Left colon (tissue), 2 donors: ENCODE measurements around the gene TMEM247. TPM values are rescaled to one million over a fixed set of nuclear protein-coding genes. Genes with fewer than 3 reads are reported as not detected.
A peak's percentile ranks its signal among the peaks of the same experiment; 100 is the strongest.

Experiments used
- ATAC-seq: fragments of 200-7000 bp; cut with Tn5 transposase; one replicate; pipeline ENCODE4 v1.9.1; 2020; ENCODE audit warnings: mild to moderate bottlenecking, moderate library complexity
- DNase-seq, 2 donors: peaks; one replicate each; pipeline ENCODE4 v3.0.0-alpha.2; 2020
- intact Hi-C, 2 donors: fragments of 100-400 bp; cut with DNase I in 1 of 2; cut with micrococcal nuclease in 1 of 2; formaldehyde crosslinking; loops; one replicate each; pipeline versions ENCODE4 v1.11.2 to v1.14.0; 2022; cut with DNase I, micrococcal nuclease
- total RNA-seq, 2 donors: library from RNA; stranded (reverse); fragmentation: NEBNext Ultra II Directional; extraction: Animal tissue kit (Norgen Biotek cat#: 25700); gene quantifications; one replicate each; pipeline ENCODE4 v1.2.1, GENCODE V29; 2021
- donor health status: DM: no; HTN: no; CAD: no.
- donor health status: DM: yes; HTN: yes; CAD: no.

The TMEM247 gene
- total RNA-seq, 2 donors from 2014 or later: not detected

DNA sequence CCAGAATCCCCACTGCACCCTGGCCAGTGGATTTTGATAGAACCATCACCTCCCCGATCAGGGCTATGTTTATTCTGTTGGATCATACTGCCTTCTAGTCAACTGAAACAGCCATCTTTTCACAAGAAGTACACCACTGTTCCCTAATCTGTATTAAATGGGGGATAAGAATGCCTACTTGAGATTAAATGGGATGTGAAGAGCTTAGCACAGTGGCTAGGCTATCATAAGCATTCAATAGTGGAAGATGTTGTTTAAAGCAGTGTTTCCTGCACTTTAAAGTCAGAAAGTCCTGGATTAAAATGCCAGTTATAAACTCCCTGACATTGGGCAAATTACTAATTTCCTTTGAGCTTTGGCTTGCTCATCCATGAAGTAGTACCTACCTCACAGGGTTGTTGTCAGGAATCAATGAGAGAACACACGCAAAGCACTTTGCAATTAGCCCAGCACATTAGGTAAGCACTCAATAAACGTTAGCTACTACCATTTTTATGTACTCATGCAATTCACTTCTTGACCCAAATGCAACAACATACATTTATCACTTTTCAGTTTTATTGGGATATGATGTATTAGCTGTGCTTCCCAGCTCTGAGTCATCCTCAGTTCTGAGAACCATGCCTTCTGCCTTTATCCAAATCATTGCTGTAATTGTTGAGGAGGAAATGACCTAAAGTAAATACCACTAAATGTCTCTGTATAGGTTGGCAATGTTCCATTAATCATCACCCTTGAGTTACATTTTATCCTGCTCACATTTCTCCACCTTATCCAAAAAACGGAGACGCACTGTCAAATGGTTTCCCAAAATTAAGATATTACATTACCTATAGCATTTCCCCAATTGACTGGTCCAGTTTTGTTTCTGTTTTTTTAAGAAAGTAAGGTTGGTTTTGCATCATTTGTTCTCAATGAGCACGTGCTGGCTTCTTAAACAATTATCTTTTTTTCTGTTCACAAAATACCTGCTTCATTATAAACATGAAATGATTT, 2.1 kb downstream of the TMEM247 start:
- DNase-seq (no peak), ATAC-seq (no peak)
- intact Hi-C loops: no loop called here

DNA sequence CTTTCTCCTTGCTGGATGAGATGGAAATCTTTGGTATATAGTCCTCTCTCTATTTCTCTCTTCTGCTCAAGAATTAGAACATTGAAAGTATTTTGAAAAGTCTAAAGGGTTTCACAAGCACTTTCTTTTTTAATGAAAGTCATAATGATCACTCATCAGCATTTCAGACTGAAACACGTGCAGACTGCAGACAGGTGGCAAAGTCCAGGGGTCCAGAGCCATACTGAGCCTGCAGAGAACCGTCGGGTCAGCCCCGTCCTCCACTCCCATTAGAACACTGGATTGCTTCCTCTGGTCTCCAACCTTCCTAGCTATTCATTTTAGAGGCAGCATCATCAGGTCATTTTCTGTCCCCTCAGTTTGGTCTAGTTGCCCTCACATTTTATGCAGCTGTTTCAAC, 3.1 kb downstream of the TMEM247 start:
- intact Hi-C loops: no loop called here
- DNase-seq (no peak), ATAC-seq (no peak)

DNA sequence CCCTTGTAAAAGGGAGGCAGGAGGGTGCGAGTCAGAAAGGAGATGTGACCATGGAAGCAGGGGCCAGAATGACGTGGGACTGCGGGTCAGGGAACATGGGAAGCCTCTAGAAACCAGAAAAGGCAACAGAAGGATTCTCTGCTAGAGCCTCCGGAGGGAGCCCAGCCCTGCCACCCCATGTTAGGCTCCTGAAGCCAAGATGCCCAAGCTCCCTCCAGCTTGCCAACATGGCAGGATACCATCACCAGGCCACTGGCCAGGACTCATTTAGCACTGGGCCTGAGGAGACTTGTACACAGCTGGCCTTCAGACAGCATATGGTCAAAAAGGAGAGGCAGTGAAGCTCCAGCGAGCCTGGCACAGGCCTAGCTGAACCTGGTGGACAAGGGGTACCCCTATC, 5.6 kb downstream of the TMEM247 start:
- no peak for DNase-seq
- ATAC-seq: no peak
- intact Hi-C loops: no loop called here

DNA sequence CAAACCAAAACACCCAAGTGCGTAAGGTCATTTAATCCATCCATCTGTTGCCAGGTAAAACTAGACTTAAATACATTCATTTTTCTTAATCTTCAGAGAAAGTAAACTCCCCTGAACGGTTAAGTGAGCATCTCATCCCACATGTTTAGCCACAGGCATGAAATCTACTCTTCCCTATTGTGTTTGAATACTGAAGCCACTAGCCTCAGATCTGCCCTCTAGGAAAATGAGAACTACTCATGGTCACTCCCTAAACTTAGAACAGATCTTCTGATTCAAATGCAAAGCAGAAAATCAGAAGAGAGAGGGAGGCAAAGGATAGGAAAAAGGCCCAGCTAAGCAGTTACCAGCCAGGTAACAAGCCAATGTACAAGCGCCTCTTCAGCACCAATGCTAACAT, 7.1 kb downstream of the TMEM247 start:
- DNase-seq (no peak), ATAC-seq (no peak)
- intact Hi-C loops: no loop called here

DNA sequence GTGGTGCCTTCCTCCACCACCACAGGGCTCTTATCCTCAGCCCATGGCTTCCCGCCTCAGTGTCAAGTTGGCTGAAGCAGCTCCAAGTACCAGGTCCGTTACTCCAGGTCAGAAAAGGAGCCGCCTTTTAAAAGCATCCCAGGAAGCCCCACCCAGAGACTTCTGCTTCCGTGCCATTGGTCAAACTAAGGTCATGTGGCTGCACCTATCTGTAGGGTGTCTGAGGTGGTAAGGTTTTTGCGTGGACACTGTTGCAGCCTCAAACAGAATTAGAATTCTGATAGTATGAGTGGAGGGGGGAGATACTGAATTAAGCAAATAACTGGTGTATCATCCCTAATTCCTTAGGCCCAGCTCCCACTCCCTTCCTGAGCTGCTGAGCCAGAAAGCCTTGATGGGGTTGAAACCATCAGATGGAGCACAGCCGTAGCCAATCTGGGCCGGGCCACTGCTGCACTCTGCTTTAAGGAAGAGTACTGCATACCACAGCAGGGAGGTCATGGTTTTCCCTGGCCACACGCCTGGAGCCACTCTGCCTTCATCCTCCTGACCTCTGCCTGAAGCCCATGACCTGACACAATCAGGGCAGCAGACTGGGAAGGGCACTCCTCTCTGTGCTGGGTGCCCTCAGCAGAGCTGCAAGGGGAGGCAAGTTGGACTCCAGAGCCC, 8.4 kb downstream of the TMEM247 start:
- DNase-seq (peak; percentile 40 to 41), ATAC-seq (peak; percentile 20)
- intact Hi-C loops: no loop called here

DNA sequence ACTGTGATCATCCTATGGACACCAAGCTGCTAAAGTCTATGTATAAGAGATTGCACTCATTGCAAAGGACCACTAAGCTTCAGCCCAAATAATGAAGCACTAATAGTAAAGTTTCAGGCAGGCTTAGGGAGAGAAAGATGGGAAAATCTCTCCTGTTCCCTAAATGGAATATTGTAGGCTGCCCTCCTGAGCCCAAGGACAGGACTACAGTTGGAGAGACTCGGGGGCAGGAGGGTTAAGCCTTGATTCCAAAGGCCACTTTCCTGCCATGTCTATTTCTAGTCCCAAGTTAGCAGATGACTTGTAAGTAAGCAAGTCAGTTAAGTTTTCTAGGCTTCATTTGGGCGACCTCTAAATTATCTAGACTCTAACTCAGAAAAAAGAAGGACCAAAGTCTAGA, 9.0 kb downstream of the TMEM247 start:
- no peak for DNase-seq
- intact Hi-C loops: no loop called here
- no peak for ATAC-seq

DNA sequence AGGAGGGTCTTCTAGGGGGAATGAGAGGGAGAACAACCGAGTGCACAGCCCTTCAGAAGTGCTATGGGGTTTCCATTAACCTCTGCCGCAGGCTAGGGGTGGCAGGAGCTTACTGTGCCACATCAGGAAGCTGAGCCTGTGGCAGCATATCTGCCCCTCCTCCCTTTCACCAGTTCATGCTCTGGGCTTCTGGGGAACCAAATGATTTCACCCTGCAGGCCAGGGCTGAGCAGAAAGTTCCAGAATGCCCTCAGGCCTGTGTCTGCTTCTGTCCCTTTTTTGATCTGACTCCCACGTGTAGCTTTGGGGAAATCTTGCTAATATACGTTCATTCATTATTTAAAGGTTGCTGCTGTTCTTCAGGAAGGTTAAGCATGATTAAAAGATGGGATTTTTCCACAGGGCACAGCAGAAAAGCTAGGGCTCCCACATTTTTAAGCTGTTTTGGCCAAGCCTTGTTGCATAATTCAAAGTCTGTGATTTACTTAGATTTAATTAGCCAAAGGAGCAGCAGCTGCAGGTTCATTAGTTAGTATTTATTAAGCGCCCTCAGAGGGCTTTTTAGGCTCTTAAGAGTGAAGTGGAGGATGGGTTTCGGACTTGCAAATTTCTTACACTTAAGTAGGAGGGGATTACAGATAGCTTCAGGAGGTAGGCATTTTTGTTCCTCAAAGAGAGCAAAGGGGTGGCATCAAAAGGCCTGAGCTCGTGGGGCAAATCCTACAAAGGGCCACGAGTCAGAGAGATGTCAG, 10.2 kb downstream of the TMEM247 start:
- DNase-seq (no peak), ATAC-seq (no peak)
- intact Hi-C loops: no loop called here

DNA sequence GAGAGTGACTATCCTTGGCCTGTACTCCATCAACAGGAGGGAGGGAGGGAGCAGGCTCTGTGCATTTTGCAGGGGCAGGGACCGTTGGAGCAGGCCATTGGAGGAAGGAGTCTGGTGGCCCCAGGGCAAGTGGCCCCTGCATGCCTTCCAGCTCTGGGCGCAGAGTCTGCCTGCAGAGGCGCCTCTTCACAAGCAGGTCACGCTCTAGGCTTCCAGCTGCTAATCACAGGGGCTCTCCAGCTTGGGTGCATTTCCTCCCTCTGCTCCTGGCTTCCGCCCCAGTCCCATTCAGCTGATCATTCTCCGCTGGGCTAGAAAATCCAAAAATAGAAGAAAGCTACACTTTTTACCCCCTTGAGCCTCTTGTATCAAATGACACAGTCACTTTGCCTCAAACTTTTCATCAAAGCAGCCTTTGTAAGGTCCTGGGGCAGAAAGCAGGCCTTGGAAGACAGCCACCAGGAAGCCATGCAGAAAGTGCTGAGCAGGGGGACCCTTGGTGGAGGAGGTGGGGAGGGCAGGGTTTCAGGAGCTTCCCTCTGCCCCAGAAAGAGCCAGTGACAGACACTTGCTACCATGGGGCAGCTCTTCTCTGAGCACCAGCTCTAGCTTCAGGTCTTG, 11.3 kb downstream of the TMEM247 start:
- DNase-seq: peak; percentile 32 to 47
- no peak for ATAC-seq
- intact Hi-C loops: no loop called here

DNA sequence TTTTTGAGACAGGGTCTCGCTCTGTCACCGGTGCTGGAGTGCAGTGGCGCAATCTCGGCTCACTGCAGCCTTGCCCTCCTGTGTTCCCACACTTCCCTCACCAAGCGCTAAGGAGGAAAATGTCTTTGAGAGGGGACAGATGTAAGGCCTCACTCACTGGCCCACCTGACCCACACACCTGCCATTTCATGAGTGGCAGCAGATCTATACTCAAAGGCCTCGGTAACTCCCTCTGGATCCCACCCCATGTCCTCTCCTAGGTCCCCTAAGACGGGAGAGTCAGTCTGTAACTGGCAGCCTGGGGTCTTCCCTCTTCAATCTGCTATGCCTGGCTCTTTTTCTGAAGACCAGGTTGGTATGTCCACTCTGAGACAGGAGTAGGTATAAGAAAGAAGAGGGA, 12.9 kb downstream of the TMEM247 start:
- DNase-seq: no peak
- ATAC-seq: no peak
- intact Hi-C loops: no loop called here

DNA sequence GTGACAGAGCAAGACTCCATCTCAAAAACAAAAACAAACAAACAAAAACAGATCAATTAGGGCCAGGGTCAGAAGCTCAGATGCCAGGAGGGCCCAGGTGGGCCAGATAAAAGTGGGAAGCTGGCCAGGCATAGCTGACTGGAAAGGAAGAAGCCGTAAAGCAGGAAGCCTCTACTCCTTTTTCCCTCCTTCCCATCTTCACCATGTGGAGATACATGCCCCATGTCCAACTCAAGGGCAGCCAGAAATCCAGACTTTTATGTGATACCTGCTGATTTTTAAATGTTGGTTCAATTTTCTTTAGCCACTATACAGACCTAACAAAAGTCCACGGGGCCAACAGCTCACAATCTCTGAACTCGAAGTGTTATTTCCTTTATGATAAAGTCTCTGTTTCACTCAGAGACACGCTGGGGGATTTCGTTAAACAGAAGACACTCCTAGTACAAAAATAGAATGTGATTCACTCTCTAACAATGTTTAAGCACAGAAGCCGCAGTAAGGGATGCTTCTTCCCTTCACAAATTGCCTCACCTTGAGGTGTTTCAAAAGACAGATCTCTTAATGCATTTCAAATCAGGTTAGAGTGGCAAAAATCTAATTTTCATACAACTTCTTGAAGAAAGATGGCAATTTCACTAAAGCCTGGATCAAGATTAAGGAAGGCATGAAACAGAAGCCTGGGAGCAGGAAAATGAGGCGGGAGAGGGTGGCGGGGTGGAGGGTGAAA, 14.0 kb downstream of the TMEM247 start:
- DNase-seq (no peak), ATAC-seq (no peak)
- intact Hi-C loops: no loop called here

DNA sequence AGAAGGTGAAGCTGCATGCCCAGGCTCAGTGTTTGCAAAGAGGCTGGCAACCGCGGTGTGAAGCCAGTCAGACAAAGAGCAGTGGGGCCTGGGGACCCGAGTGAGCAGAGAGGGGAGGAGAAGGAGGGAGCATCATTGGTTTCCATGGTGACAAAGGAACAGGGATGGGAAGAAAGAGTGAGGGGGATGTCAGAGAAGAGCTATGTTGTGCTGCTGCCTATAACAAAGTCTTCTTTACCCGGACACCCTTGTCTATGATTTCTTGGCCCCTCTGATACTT, 14.5 kb downstream of the TMEM247 start:
- ATAC-seq: no peak
- DNase-seq: no peak
- intact Hi-C loops: no loop called here

DNA sequence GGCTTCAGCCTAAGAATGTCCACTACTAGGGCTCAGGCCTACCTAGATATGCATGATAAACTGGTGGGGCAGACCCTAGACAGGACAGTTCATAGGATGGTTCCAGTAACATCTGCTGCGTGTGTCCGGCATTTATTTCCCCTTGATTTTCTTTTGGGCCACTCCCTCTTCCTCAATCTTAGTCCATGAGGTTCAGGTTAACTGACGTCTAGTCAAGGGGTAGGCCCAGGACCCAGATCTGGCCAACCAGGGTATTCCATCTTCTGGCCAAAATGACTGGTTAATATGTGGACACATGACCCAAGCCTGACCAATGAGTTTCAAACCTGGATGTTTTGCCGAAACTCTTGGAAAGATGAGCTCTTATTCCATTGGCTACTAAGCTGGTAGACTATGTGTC, 15.2 kb downstream of the TMEM247 start:
- ATAC-seq (no peak), DNase-seq (no peak)
- intact Hi-C loops: no loop called here

DNA sequence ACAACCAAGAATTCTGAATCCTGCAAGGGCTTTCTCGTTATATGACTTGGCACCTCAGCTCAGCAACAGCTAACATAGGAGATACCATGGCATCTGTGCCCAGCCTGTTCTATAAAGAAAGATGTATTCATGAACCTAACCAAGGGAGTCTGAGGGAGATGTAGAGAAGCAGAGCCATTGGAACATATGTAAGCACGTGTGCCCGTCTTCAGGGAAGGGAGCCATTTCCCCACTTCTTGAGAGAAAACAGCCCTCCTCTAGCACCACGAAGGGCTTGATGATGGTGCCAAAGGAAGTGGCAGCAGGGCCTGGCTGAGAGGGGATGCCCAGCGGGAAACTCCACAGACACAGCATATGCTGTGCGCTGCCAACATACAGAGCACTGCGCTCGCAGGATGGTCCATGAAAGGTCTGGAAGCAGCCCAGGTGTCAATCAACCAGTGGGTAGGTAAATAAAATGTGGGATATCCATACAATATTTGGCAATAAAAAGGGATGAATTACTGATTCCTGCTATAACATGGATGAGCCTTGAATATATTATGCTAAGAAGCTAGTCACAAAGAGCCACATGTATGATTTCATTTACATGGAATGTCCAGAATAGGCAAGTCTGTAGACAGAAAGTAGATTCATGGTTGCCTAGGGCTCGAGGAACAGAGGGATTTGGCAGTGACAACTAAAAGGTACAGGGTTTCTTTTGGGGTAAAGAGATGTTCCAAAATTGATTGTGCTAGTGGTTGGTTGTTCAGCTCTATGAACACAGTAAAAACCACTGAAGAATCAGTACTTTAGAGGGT, 16.1 kb downstream of the TMEM247 start:
- DNase-seq: no peak
- intact Hi-C loops: no loop called here
- ATAC-seq: no peak

DNA sequence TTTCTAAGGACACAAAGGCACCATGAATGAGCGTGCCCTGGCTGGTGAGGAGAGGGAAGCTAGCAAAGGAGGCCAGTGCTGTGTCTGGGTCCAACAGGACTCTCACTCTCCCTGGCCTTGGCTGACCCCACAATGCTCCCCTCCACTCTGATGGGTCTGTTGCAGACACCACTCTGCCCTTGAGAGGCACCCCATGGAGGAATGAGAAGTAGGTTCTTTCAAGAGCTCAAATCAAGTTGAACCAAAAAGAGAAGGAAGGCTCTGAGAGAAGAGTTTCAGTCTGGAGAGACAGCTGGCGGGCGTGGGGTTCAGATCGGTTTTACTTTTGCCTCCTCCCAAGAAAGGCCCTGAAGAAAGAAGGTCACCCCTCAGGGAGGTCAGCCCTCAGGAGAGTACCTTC, 18.4 kb downstream of the TMEM247 start:
- DNase-seq (no peak), ATAC-seq (no peak)
- intact Hi-C loops: no loop called here

DNA sequence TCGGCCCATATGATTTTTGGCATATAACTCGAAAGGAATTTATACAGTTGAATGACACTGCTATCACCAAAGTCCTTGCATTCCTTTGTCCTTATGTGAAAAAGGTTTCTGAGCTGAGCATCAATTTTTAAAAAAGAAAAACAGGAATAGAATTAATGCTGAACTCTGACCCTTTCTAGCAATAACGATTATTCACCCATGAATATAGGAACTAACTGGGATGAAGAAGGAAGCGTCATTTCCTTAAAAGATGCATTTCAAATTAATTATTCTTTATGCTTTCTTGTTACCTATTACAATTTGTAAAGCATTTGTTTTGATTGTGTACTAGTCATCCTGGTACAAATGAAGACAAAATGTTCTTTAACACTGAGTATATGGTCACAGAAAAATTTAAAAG, 19.3 kb downstream of the TMEM247 start:
- intact Hi-C loops: no loop called here
- ATAC-seq (no peak), DNase-seq (no peak)

DNA sequence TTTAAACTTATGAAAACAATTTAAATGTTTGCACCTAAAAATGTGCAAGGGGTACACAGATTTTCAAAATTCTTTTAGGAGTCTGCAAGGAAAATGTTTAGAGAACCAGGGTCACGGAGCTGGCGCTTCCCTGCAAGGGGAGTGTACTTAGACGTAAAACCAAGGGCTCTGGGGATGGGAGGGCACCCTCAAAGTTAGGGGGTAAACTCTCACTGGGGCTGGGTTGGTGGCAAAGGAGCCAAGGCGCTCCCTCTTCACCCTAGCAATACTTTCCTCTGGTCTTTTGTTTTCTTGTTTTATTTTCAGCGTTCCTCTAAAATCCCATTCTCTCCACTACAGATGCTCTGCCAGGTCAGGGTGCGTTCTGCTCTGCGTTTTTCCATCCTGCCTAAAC, 20.0 kb downstream of the TMEM247 start:
- ATAC-seq (peak; percentile 3), DNase-seq (no peak)
- intact Hi-C loops: no loop called here

DNA sequence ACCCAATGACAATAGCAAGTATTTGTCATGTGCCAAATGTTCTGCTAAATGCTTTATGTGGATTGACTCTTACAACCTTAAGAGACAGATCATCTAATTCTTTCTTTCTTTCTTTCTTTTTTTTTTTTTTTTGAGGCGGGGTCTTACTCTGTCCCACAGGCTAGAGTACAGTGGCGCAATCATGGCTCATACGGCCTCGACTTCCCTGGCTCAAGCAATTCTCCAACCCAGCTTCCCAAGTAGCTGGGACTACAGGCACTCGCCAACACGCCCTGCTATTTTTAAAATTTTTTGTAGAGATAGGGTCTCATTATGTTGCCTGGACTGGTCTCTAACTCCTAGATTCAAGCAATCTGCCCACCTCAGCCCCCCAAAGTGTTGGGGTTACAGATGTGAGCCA, 21.4 kb downstream of the TMEM247 start:
- intact Hi-C loops: no loop called here
- ATAC-seq (no peak), DNase-seq (no peak)

DNA sequence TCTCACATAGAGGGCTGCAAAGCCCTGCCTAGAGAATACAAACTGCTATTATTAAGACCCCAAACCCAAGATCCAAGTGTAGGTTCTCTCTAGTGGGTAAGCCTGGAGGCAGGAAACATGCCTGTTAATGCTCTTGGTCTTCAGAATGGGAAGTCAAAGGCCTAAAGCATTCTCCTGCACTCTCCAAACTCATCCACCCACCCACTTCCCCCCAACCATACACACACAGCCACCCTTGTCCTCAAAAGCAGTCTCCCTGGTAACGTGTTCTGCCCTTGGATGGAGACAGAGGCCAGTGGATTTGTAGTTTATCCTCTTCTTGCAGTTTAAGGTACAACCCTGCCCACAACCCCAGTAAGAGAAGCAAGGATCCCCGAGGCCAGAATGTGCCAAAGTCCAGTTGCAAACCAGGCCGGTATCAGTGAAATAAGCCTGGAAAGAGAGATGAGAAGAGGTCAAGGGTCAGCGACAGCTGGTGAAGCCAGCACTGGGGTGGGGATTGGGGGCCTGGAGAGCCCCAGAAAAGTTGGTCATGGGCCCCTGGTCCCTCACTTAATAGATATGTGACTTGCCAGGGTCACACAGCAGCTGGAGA, 23.0 kb downstream of the TMEM247 start:
- DNase-seq (no peak), ATAC-seq (no peak)
- intact Hi-C loops: no loop called here
